ENCODE measurements around the gene EEF1AKMT4. TPM values are rescaled to one million over a fixed set of nuclear protein-coding genes. Genes with fewer than 3 reads are reported as not detected.

The EEF1AKMT4 gene
- total RNA-seq, 2 experiments from 2014 or later: 2.5 to 3.3 TPM

DNA sequence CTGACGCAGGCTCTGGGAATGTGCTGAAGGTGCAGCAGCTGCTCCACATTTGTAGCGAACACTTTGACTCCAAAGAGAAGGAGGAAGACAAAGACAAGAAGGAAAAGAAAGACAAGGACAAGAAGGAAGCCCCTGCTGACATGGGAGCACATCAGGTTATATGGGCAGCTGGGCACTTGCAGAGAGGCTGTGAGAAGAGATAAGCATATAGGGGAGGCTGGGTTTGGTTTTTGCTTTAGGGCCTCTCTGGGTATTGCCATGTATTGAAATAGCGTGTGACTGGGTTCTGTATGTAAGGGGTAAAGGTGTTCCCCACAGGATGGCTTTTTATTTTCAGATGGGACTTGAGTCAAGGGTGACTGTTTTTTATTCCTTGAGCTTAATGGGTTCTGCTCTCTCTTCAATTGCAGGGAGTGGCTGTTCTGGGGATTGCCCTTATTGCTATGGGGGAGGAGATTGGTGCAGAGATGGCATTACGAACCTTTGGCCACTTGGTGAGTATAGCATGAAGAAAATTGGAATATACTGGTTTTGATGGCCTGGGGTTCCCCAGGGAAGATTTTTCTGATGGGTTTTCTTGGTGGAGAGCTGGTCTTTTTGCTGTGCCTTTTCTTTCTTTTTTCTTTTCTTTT, 57.0 kb downstream of the EEF1AKMT4 start:
- Mint-ChIP-seq H3K9me3 (no peaks in the 10 kb centered on the region), H3K27ac (no peak overlapping the region), H3K4me1 (peaks cover 4% of the 10 kb centered on the region), H3K27me3 (no peaks in the 10 kb centered on the region), H3K4me3 (no peak overlapping the region), H3K36me3 (peaks cover 45% of the 10 kb centered on the region)
- ATAC-seq (ENCODE audit: low read depth) (no peak), DNase-seq (no peak)
- POLR2A ChIA-PET: no interaction called here

GRCh38 chr3:184307915-184308314, 58.4 kb downstream of the EEF1AKMT4 start:
- peaks cover 39% of the 10 kb centered on the region for H3K36me3 Mint-ChIP-seq
- H3K27ac Mint-ChIP-seq: no peak overlapping the region
- POLR2A ChIA-PET: no interaction called here

More at GRCh38 chr3:184307915-184308314, 58.4 kb downstream of the EEF1AKMT4 start:
- no peak overlapping the region for H3K4me3 Mint-ChIP-seq
- ATAC-seq (ENCODE audit: low read depth): no peak
- no peak for DNase-seq
- no peaks in the 10 kb centered on the region for H3K4me1 Mint-ChIP-seq
- H3K9me3 Mint-ChIP-seq: no peaks in the 10 kb centered on the region
- H3K27me3 Mint-ChIP-seq: no peaks in the 10 kb centered on the region

Small RNA genes lying within 50 kb of the gene (microRNA-seq; reads per million reads assigned to microRNA genes)
- not detected for gene MIR1224

Other genes with a start within 250 kb of the EEF1AKMT4 start
- 10 to 100 TPM; 25.1 to 25.6 TPM for gene ABCC5, start 231.8 kb upstream of the EEF1AKMT4 start, total RNA-seq
- not detected for gene HTR3D, start 217.9 kb upstream of the EEF1AKMT4 start, total RNA-seq
- not detected for gene HTR3C, start 196.6 kb upstream of the EEF1AKMT4 start, total RNA-seq
- gene HTR3E, start 152.6 kb upstream of the EEF1AKMT4 start, total RNA-seq: not detected
- 10 to 100 TPM; 54.7 to 61.8 TPM for gene EIF2B5, start 114.3 kb upstream of the EEF1AKMT4 start, total RNA-seq
- gene DVL3, start 94.3 kb upstream of the EEF1AKMT4 start, total RNA-seq: 10 to 100 TPM; 39.9 to 41.0 TPM
- gene AP2M1, start 74.8 kb upstream of the EEF1AKMT4 start, total RNA-seq: 100 to 1,000 TPM; 210 to 213 TPM
- gene ABCF3, start 63.5 kb upstream of the EEF1AKMT4 start, total RNA-seq: 10 to 100 TPM; 68.6 to 76.3 TPM
- gene VWA5B2, start 20.1 kb upstream of the EEF1AKMT4 start, total RNA-seq: under 1 TPM in 1 of 2 experiments, not detected in 1; 0.25 TPM
- gene ALG3, start 710 bp upstream of the EEF1AKMT4 start, total RNA-seq: 10 to 100 TPM; 38.8 to 38.9 TPM
- gene CAMK2N2, start 11.9 kb downstream of the EEF1AKMT4 start, total RNA-seq: not detected
- gene ECE2, start 26.4 kb downstream of the EEF1AKMT4 start, total RNA-seq: not detected
- gene PSMD2, start 49.6 kb downstream of the EEF1AKMT4 start, total RNA-seq: 100 to 1,000 TPM; 171 to 172 TPM
- gene EIF4G1, start 64.9 kb downstream of the EEF1AKMT4 start, total RNA-seq: 100 to 1,000 TPM; 253 to 258 TPM
- gene FAM131A, start 87.9 kb downstream of the EEF1AKMT4 start, total RNA-seq: 1 to 10 TPM; 5.5 to 6.1 TPM
- gene CLCN2, start 111.9 kb downstream of the EEF1AKMT4 start, total RNA-seq: 1 to 10 TPM; 5.7 to 6.8 TPM
- gene POLR2H, start 112.0 kb downstream of the EEF1AKMT4 start, total RNA-seq: 10 to 100 TPM; 86.5 to 88.2 TPM
- gene THPO, start 128.5 kb downstream of the EEF1AKMT4 start, total RNA-seq: not detected
- gene CHRD, start 130.4 kb downstream of the EEF1AKMT4 start, total RNA-seq: not detected